Limb (tissue), 2 donors: Measurements from ENCODE around the gene TTC23L.
"Not testable (repeated sequence)": the region's sequence is repeated elsewhere in the genome, so short reads cannot be mapped to it uniquely, and the experiment has no call there.

Source experiments
- DNase-seq, 2 donors: peaks; one replicate each; pipeline ENCODE4 v3.0.0-alpha.2; 2016; ENCODE audit errors: extremely low spot score in 2 of 2

The TTC23L gene, protein sequence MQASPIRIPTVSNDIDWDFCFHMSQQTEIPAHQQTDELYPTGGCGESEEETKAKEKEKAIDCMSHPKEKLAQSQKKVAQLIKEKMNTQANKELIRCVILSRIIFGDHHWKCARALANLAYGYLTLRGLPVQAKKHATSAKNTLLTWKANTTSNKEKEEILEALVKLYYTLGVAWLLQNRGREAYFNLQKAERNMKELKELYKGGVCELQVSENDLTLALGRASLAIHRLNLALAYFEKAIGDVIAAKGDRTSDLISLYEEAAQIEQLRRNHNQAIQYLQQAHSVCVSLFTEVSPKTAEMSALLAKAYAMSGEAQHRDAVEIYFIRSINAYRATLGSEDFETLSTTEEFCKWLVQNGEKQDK

GRCh38 chr5:34838785-34839714 is at the start of gene TTC23L:
TTC23L (plus strand) TSS chr5:34839164; CDS start chr5:34840672, 1,508 bp downstream.
- DNase-seq = peak; percentile 82 to 90

GRCh38 chr5:34789639-34790038 is 49.3 kb upstream of the TTC23L start:
- DNase-seq = no peak

- no peak for DNase-seq
Measured at GRCh38 chr5:34790069-34790468, 48.9 kb upstream of the TTC23L start.

DNA sequence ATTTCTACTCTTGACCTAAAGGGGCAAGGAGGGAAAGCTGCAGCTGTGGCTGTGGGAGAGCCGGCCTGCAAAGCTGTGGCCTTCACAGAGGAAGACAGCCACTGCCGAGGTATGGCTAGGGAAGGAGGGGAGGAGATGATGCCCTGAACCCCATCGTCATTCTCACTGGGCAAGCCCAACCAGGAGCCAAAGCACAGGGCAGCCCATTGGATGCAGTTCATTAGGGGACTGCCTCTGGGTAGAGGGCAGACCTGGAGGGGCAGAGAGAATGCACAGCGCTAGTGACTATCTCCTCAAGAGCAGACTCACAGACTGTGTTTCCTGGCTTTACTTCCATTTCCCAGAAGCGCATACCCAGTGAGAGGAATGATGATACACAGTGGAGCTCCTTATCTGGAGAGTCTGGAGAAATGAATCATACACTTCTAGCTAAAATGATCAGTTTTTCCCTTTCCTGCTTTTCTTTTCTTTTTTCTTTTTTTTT is 47.2 kb upstream of the TTC23L start:
- no peak for DNase-seq

GRCh38 chr5:34802834-34803563 is 36.0 kb upstream of the TTC23L start:
- no peak for DNase-seq

DNA sequence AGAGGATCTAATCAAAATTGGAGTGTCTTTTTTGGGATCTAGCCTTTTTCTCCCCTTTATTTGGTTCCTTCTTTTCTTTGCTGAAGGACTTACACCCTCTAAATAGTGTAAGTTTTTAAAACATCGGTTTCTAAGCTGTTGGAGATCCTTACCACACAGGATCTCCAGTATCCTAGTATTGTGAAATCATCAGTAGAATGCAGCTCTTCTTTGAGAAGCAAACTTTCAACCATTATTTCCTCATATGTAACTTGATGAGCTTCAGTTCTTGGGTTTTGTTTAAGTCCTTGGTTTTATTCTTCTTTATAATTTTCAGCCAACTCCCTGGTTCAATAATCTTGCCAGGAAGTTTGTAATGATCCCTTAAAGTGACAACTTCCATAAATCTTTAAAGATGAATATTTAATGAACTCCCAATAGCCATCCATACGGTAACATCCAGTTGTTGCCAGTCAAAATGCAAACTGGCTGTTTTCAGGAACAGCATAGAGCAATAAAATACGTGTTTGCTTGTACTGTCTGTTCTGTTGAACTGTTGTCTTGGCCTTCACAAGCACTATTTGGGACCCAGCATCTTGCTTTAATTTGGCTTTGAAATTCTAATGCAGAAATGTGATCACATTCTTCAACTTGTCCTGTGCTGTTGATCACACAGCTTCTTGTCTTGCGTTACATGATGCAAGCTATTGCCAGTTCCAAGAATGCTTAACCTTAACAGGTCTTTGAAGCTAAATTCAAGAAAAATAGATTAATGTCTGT is 34.8 kb upstream of the TTC23L start:
- DNase-seq = peak in 1 of 2 donors; percentile 52

- DNase-seq = peak in 1 of 2 donors; percentile 36
Measured at GRCh38 chr5:34804913-34805312, 34.1 kb upstream of the TTC23L start.

DNA sequence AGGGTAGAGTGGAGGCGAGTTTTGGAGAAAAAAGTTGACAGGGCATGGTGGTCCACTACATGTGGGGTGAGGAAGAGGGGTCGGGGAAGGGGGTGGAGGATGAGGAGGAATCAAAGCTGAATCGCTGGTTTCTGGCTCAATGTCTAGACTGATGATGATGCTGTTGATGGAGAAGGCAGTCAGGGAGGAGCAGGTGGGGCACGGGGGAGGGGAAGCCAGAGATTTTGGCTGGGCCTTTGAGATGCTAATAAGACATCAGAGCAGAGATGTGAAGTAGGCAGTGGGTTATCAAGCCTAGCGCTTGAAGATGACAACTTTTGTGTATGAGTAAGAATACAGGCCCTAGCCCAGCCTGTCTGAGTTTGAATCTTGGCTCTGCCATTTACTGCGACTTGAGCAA is 32.4 kb upstream of the TTC23L start:
- no peak for DNase-seq

- DNase-seq = no peak
Measured at GRCh38 chr5:34811706-34812105, 27.3 kb upstream of the TTC23L start.

GRCh38 chr5:34813509-34813908 is 25.5 kb upstream of the TTC23L start:
- no peak for DNase-seq

DNA sequence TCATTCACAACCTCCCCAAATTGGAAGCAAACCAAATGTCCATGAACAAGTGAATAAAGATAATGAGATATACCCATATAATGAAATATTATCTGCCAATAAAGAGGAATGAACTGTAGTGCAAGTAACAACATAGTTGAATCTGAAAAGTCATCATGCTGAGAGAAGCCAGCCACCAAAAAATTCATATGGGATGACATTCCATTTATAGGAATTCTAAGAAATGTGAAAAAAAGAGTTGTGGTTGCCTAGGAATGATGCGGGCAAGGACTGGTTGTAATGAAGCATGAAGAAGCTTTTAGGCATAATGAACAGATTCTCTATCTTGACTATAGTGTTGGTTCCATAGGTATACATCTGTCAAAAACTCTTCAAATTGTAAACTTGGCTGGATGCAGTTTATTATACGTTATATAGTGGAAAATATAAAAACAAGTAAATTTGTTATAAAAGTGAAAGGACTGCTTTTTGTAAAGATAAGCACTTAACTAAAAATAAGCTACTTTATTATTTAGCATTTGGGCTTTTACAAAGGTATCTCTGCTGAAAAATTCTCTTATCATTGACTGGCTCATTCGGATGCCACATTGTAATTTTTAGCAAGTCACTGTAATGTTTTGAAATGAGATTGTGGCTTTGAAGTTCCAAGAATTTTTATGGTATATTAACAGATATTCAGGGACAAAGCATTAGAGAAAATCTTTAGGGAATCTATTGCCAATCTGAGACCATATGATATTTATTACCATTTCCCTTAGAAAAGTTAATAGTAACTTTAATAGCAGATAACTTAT is 21.2 kb upstream of the TTC23L start:
- no peak for DNase-seq

- no peak for DNase-seq
Measured at GRCh38 chr5:34818717-34819116, 20.2 kb upstream of the TTC23L start.

DNA sequence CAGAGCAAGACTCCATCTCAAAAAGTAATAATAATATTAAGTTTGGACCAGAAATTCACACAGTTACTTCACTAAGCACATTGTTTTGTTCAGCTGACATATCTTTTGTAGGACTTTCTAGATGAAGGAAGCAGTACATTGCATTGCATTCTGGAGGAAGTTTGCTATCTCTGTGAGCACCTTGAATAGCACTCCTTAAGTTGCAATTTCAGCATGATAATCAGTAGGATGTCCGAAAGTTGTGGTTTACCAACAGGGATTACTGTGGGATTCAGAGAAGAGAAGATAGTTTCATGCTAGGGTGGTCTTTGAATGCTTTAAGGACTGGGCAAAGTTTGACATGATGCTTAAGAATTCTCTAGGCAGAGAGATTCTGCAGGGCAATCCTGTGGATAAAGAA is 18.4 kb upstream of the TTC23L start:
- no peak for DNase-seq

DNA sequence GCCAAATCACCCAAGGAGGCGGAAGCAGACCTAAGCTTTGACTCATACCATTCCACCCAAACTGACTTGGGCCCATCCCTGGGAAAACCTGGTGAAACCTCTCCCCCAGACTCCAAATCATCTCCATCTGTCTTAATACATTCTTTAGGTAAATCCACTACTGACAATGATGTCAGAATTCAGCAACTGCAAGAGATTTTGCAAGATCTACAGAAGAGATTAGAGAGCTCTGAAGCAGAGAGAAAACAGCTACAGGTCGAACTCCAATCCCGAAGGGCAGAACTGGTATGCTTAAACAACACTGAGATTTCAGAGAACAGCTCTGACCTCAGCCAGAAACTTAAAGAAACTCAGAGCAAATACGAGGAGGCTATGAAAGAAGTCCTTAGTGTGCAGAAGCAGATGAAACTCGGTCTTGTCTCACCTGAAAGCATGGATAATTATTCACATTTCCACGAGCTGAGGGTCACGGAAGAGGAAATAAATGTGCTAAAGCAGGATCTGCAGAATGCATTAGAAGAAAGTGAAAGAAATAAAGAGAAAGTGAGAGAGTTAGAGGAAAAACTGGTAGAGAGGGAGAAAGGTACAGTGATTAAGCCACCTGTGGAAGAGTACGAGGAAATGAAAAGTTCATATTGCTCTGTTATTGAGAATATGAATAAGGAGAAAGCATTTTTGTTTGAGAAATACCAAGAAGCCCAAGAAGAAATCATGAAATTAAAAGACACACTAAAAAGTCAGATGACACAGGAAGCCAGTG is 15.8 kb upstream of the TTC23L start:
- no peak for DNase-seq

DNA sequence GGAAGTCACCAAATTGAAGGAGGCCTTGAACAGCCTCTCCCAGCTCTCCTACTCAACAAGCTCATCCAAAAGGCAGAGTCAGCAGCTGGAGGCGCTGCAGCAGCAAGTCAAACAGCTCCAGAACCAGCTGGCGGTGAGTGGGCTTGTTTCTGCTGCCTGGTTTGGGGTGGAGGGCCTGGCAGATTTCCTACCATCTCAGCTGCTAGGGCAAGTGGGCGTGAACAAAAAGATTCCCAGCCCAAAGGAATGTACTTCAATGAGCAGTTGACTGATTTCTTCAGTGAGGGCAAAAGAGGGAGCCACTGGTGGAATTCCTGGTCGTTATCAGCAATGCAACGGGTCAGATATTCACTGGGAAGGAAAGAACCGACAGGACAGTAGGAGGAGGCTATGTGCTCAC is 12.6 kb upstream of the TTC23L start:
- no peak for DNase-seq

DNA sequence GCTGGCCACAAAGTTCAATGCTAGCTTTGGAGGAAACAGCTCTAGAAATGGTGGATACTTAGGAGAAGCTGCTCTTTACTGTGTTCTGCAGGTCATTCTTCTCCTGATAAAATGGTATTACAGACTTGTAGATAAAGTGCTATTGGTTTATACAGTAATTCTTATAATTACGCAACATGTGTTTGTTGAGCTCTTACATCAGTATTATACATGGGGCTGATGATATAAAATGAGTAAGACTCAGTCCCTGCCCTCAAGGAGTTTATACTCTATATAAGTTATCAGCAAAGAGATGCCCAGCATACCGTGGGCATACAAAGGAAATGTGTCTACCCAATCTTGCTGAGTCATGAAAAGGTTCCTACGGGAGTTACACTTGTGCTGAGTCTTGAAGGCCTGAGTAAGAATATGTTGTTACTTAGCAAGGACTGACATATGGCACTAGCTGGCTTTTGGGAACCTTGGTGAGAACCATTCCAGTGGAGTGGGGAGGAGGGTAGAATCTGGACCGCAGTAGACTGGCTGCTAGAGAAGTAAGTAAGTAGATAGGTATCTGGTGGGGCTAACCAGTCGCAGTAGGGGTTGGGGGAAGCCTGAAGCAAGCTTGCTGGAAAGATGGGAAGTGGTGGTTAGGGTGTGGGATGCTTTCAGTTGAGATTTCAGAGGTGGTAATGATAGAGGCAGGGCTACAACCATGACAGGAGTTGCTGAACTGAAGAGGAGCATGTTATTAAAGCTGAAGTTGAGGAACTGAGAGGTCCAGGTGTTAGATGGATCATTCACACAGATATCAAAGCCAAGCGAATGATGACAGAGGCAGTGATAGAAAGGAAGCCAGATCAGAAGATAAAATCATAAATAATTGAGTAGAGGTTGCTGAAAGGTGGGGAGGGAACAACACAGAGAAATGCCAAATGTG is 11.1 kb upstream of the TTC23L start:
- DNase-seq = no peak

- not testable (repeated sequence) for DNase-seq
Measured at GRCh38 chr5:34830827-34831226, 8.1 kb upstream of the TTC23L start.

DNA sequence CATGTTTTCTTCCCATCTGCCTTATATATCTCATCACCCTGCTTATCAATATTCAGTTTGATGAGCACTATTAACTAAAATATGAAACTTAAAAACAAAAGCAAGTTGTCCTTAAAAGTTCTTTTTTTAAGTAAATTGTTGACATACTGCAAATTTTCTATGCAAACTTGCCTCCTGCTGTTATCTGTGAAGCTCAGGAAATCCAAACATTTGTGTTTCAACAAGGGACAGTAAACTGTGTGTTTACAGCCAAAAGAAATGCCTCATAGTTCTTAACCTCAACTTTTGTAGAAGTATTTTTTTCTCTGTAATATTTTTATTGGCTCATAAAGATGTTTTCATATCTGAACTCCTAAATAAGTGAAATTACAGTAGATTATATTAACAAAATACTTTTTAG is 7.7 kb upstream of the TTC23L start:
- no peak for DNase-seq
